ENCODE results near the gene FAM229B. TPM values are rescaled to one million over a fixed set of nuclear protein-coding genes. Genes with fewer than 3 reads are reported as not detected.
A peak's percentile ranks its signal among the peaks of the same experiment; 100 is the strongest.

Gene FAM229B
- total RNA-seq, 1 donor from 2014 or later: 13.0 TPM

- Histone ChIP-seq H3K4me3 (ENCODE audit: low read depth, low read length) (no peak overlapping the region), H3K27me3 (ENCODE audit: control insufficient read depth, insufficient read depth, low read length) (no peaks in the 10 kb centered on the region), H3K36me3 (ENCODE audit: control insufficient read depth, insufficient read depth, low read length) (no peaks in the 10 kb centered on the region)
- peak; percentile 23 for DNase-seq (ENCODE audit: low read depth)
- TF ChIP-seq, protein P1, sequence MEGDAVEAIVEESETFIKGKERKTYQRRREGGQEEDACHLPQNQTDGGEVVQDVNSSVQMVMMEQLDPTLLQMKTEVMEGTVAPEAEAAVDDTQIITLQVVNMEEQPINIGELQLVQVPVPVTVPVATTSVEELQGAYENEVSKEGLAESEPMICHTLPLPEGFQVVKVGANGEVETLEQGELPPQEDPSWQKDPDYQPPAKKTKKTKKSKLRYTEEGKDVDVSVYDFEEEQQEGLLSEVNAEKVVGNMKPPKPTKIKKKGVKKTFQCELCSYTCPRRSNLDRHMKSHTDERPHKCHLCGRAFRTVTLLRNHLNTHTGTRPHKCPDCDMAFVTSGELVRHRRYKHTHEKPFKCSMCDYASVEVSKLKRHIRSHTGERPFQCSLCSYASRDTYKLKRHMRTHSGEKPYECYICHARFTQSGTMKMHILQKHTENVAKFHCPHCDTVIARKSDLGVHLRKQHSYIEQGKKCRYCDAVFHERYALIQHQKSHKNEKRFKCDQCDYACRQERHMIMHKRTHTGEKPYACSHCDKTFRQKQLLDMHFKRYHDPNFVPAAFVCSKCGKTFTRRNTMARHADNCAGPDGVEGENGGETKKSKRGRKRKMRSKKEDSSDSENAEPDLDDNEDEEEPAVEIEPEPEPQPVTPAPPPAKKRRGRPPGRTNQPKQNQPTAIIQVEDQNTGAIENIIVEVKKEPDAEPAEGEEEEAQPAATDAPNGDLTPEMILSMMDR (IDR thresholded peaks at IDR 0.05; ENCODE audit: insufficient read depth, low read length, poor library complexity, severe bottlenecking): no peak
These were observed 30.2 kb downstream of the FAM229B start for GRCh38 chr6:112117554-112117953.

GRCh38 chr6:112118034-112118433 is 30.6 kb downstream of the FAM229B start:
- H3K27me3 ChIP-seq (ENCODE audit: control insufficient read depth, insufficient read depth, low read length): no peaks in the 10 kb centered on the region
- DNase-seq (ENCODE audit: low read depth): no peak
- H3K4me3 ChIP-seq (ENCODE audit: low read depth, low read length): no peak overlapping the region
- no peaks in the 10 kb centered on the region for H3K36me3 ChIP-seq (ENCODE audit: control insufficient read depth, insufficient read depth, low read length)
- TF ChIP-seq, protein P1 (IDR thresholded peaks at IDR 0.05; ENCODE audit: insufficient read depth, low read length, poor library complexity, severe bottlenecking): no peak

DNA sequence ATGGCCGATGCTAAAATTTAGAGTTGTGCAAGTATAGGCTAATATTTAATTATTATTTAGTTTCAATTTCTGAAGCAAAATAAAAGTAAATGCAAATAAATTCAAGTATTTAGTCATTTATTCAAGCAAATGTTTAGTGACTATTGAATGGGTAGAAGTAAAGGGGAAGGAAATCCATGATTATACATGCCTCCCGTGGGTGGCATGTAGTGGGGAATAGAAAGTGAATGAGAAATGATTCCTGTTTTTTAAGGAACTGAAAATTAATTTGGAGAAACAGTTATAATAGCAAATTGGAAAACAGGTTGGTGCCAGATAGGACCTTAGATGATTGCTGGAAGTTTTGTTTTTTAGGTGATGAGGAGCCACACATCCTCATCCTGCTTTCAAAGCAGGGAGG is 35.4 kb downstream of the FAM229B start:
- H3K36me3 ChIP-seq (ENCODE audit: control insufficient read depth, insufficient read depth, low read length): no peaks in the 10 kb centered on the region
- no peak overlapping the region for H3K4me3 ChIP-seq (ENCODE audit: low read depth, low read length)

GRCh38 chr6:112123982-112124381 is 36.6 kb downstream of the FAM229B start:
- Histone ChIP-seq H3K36me3 (ENCODE audit: control insufficient read depth, insufficient read depth, low read length) (no peaks in the 10 kb centered on the region), H3K27me3 (ENCODE audit: control insufficient read depth, insufficient read depth, low read length) (no peaks in the 10 kb centered on the region), H3K4me3 (ENCODE audit: low read depth, low read length) (no peak overlapping the region)
- DNase-seq (ENCODE audit: low read depth): no peak
- TF ChIP-seq, protein P1 (IDR thresholded peaks at IDR 0.05; ENCODE audit: insufficient read depth, low read length, poor library complexity, severe bottlenecking): no peak

More for the DNA sequence above, 35.4 kb downstream of the FAM229B start:
- TF ChIP-seq, protein P1 (IDR thresholded peaks at IDR 0.05; ENCODE audit: insufficient read depth, low read length, poor library complexity, severe bottlenecking): no peak
- DNase-seq (ENCODE audit: low read depth): no peak
- H3K27me3 ChIP-seq (ENCODE audit: control insufficient read depth, insufficient read depth, low read length): no peaks in the 10 kb centered on the region

GRCh38 chr6:112128208-112128607 is 40.8 kb downstream of the FAM229B start:
- no peak for DNase-seq (ENCODE audit: low read depth)
- TF ChIP-seq, protein P1 (IDR thresholded peaks at IDR 0.05; ENCODE audit: insufficient read depth, low read length, poor library complexity, severe bottlenecking): no peak
- H3K4me3 ChIP-seq (ENCODE audit: low read depth, low read length): no peak overlapping the region
- H3K27me3 ChIP-seq (ENCODE audit: control insufficient read depth, insufficient read depth, low read length): no peaks in the 10 kb centered on the region
- H3K36me3 ChIP-seq (ENCODE audit: control insufficient read depth, insufficient read depth, low read length): no peaks in the 10 kb centered on the region

DNA sequence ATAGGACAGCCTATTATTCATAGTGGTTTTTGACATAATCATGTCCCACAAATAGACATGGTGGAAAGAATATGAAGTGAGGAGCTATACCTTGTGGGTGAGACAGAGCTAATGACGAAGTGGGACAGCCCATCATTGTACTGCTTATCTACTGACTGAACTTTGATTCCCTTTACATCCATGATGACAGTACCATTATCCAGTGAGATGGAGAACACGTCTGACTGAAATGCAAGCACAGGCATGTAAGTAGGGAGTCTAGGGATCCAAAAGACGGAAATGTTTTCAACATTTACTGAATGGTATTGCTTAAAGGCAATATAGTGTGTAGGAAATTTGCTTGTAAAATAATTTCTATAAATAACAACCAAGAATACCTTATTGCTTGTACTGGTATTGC is 43.5 kb downstream of the FAM229B start:
- H3K36me3 ChIP-seq (ENCODE audit: control insufficient read depth, insufficient read depth, low read length): no peaks in the 10 kb centered on the region
- DNase-seq (ENCODE audit: low read depth): no peak
- H3K27me3 ChIP-seq (ENCODE audit: control insufficient read depth, insufficient read depth, low read length): no peaks in the 10 kb centered on the region
- TF ChIP-seq, protein P1 (IDR thresholded peaks at IDR 0.05; ENCODE audit: insufficient read depth, low read length, poor library complexity, severe bottlenecking): no peak
- no peak overlapping the region for H3K4me3 ChIP-seq (ENCODE audit: low read depth, low read length)
